Lower leg skin (tissue), 3 donors: ENCODE measurements around the gene TKT.

ENCODE experiments used
- POLR2A ChIP-seq, 2 donors: fragments of 450-650 bp; IDR thresholded peaks; one replicate each; pipeline ENCODE4 v1.6.1; 2016 to 2017; ENCODE audit warnings: antibody characterized with exemption in 2 of 2, mild to moderate bottlenecking in 1 of 2, moderate library complexity in 1 of 2
- TF ChIP-seq, protein P1 (sequence below), 3 donors: fragments of 450-650 bp; IDR thresholded peaks; one replicate each; pipeline ENCODE4 v1.5.1; 2016; ENCODE audit warnings: antibody characterized with exemption in 3 of 3, mild to moderate bottlenecking in 3 of 3, moderate library complexity in 2 of 3

DNA sequence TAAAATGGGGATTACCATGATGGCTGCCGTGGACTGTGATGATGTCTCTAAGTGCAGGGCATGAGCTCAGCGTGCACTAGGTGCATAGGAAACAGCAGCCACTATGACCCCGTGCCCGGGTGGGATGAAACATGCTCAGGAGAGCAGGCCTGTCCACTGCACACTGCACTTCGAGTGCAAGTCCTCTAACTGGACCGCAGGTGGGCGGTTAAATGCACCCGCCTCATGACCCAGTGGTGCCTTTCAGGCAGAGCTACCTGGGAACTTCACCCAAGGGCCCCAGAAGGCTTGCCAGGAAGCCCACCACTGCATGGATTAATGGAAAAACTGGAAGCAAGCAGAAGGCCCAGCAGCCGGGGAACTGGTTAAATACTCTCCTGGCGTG lies 60.8 kb downstream of the TKT start:
- TF ChIP-seq, protein P1, sequence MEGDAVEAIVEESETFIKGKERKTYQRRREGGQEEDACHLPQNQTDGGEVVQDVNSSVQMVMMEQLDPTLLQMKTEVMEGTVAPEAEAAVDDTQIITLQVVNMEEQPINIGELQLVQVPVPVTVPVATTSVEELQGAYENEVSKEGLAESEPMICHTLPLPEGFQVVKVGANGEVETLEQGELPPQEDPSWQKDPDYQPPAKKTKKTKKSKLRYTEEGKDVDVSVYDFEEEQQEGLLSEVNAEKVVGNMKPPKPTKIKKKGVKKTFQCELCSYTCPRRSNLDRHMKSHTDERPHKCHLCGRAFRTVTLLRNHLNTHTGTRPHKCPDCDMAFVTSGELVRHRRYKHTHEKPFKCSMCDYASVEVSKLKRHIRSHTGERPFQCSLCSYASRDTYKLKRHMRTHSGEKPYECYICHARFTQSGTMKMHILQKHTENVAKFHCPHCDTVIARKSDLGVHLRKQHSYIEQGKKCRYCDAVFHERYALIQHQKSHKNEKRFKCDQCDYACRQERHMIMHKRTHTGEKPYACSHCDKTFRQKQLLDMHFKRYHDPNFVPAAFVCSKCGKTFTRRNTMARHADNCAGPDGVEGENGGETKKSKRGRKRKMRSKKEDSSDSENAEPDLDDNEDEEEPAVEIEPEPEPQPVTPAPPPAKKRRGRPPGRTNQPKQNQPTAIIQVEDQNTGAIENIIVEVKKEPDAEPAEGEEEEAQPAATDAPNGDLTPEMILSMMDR (IDR thresholded peaks at IDR 0.05), result no peak
- no peak for TF ChIP-seq POLR2A (IDR thresholded peaks at IDR 0.05)
